ENCODE measurements around the gene MRPL17. TPM values are rescaled to one million over a fixed set of nuclear protein-coding genes. Genes with fewer than 3 reads are reported as not detected.

The MRPL17 gene
- total RNA-seq, 1 experiment from 2014 or later, result 75.0 TPM

GRCh38 chr11:6633422-6634408 lies 49.4 kb downstream of the MRPL17 start:
- H3K79me2 ChIP-seq (ENCODE audit: insufficient read depth, low read length), result no peaks in the 10 kb centered on the region
- BruUV-seq (replicated peaks), result no TSS peak
- no peak overlapping the region for H3K4me3 ChIP-seq (replicated peaks in 1 of 2; ENCODE audit: low read depth in 1 of 2, low read length in 2 of 2)
- ChIA-PET POLR2A (no interaction called here), CTCF (no interaction called here), RAD21 (ENCODE audit: low non-redundant PET in 1 of 2, low total read pairs in 2 of 2, uncharacterized antibody in 2 of 2, unreplicated experiment in 2 of 2) (no interaction called here)
- H3K4me1 ChIP-seq (ENCODE audit: control insufficient read depth in 1 of 2, insufficient read depth in 2 of 2, low read length in 2 of 2), result peaks cover 6 to 14% of the 10 kb centered on the region in 2 experiments; a peak in 3 of 4 replicates
- intact Hi-C loops (cut with micrococcal nuclease), result no loop called here
- ATAC-seq (no peak), DNase-seq (ENCODE audit: low read depth, low spot score) (no peak)
- no peaks in the 10 kb centered on the region for H3K9me3 ChIP-seq (ENCODE audit: control insufficient read depth in 1 of 2, insufficient read depth in 1 of 2, low read depth in 1 of 2, low read length in 2 of 2)
- no peak overlapping the region for H3K9ac ChIP-seq (ENCODE audit: low read length)
- TF ChIP-seq ELF1 (IDR thresholded peaks at IDR 0.05; ENCODE audit: borderline replicate concordance, low read depth) (no peak), ZBTB33 (IDR thresholded peaks at IDR 0.05; ENCODE audit: extremely low read depth, insufficient replicate concordance, low read length) (no peak), ZFX (IDR thresholded peaks at IDR 0.05) (no peak), CBX3 (IDR thresholded peaks at IDR 0.05; ENCODE audit: low read depth) (no peak), ATF3 (IDR thresholded peaks at IDR 0.05) (no peak), YY1 (IDR thresholded peaks at IDR 0.05; ENCODE audit: extremely low read depth, insufficient replicate concordance, low read depth, low read length) (no peak), MAX (IDR thresholded peaks at IDR 0.05) (no peak), SIN3A (IDR thresholded peaks at IDR 0.05; ENCODE audit: low read depth) (no peak), CEBPB (IDR thresholded peaks at IDR 0.05; ENCODE audit: low read depth) (no peak), ZNF274 (IDR thresholded peaks at IDR 0.05; ENCODE audit: low read depth, low read length) (no peak), EGR1 (IDR thresholded peaks at IDR 0.05; ENCODE audit: low read depth) (no peak), RAD21 (IDR thresholded peaks at IDR 0.05; ENCODE audit: low read depth) (no peak)
- no peak overlapping the region for H2AFZ ChIP-seq (ENCODE audit: low read depth, low read length, poor library complexity, severe bottlenecking)
- no peaks in the 10 kb centered on the region for H4K20me1 ChIP-seq (ENCODE audit: insufficient read depth)
- H3K36me3 ChIP-seq (ENCODE audit: control insufficient read depth in 1 of 2, insufficient read depth in 2 of 2, low read length in 2 of 2), result no peaks in the 10 kb centered on the region
- H3K4me2 ChIP-seq (ENCODE audit: low read length), result no peak overlapping the region
- no peaks in the 10 kb centered on the region for H3K27me3 ChIP-seq (ENCODE audit: insufficient read depth, low read length)
- no peaks in the 10 kb centered on the region for H3K9me2 ChIP-seq (ENCODE audit: insufficient read depth)
- no peak overlapping the region for H3K27ac ChIP-seq (ENCODE audit: low read depth, low read length)
